ENCODE results near the gene INSRR. TPM values are rescaled to one million over a fixed set of nuclear protein-coding genes. Genes with fewer than 3 reads are reported as not detected.
A peak's percentile ranks its signal among the peaks of the same experiment; 100 is the strongest.

The INSRR gene
- total RNA-seq, 1 donor from 2014 or later, result 1.7 TPM

DNA sequence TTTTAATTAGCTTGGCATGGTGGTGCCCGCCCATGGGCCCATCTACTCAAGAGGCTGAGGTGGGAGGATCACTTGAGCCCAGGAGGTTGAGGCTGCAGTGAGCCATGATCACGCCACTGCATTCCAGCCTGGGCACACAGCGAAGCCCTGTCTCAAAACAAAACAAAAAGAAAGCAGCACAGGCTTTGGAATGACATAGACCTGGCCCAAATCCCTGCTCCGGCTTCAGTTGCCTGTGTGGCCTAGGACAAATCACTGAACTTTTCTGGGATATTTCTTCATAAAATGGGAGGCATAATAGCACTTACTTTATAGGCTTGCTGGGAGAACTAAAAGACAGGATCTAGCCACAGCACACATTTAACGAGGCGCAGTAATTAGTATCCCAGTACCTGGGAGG is 37.0 kb upstream of the INSRR start:
- H3K27me3 Mint-ChIP-seq, result peaks cover 66% of the 10 kb centered on the region
- TF ChIP-seq, protein P1, sequence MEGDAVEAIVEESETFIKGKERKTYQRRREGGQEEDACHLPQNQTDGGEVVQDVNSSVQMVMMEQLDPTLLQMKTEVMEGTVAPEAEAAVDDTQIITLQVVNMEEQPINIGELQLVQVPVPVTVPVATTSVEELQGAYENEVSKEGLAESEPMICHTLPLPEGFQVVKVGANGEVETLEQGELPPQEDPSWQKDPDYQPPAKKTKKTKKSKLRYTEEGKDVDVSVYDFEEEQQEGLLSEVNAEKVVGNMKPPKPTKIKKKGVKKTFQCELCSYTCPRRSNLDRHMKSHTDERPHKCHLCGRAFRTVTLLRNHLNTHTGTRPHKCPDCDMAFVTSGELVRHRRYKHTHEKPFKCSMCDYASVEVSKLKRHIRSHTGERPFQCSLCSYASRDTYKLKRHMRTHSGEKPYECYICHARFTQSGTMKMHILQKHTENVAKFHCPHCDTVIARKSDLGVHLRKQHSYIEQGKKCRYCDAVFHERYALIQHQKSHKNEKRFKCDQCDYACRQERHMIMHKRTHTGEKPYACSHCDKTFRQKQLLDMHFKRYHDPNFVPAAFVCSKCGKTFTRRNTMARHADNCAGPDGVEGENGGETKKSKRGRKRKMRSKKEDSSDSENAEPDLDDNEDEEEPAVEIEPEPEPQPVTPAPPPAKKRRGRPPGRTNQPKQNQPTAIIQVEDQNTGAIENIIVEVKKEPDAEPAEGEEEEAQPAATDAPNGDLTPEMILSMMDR (conservative IDR thresholded peaks at IDR 0.05), result no peak
- H3K4me3 Mint-ChIP-seq, result peak overlapping the region; percentile 68
- no peak for DNase-seq (ENCODE audit: extremely low spot score, unreplicated experiment)
- no peaks in the 10 kb centered on the region for H3K9me3 Mint-ChIP-seq
- no peaks in the 10 kb centered on the region for H3K36me3 Mint-ChIP-seq
- H3K27ac Mint-ChIP-seq, result peak overlapping the region; percentile 60
- peaks cover 31% of the 10 kb centered on the region for H3K4me1 Mint-ChIP-seq (ENCODE audit: unreplicated experiment)

DNA sequence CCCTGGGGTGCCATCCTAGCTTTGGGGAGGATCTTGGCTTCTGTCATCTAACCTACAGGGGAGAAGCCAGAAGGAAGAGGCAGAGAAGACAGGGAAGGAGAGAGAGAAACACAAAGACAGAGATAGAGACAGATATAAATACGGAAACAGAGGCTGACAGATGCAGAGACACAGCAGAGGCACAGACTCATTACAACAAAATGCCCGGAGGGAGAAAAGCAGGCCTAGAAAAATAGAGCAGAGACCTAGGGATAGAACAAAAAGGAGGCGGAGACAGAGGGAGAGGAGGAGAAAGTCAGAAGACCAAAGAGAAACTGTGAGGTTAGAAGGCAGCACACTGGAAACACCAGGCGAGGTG is 36.5 kb upstream of the INSRR start:
- DNase-seq (ENCODE audit: extremely low spot score, unreplicated experiment), result no peak
- Mint-ChIP-seq H3K27ac (peak overlapping the region; percentile 60), H3K9me3 (no peaks in the 10 kb centered on the region), H3K27me3 (peaks cover 69% of the 10 kb centered on the region), H3K4me3 (peak overlapping the region; percentile 68), H3K36me3 (no peaks in the 10 kb centered on the region), H3K4me1 (ENCODE audit: unreplicated experiment) (peaks cover 31% of the 10 kb centered on the region)
- TF ChIP-seq, protein P1 (conservative IDR thresholded peaks at IDR 0.05), result no peak

DNA sequence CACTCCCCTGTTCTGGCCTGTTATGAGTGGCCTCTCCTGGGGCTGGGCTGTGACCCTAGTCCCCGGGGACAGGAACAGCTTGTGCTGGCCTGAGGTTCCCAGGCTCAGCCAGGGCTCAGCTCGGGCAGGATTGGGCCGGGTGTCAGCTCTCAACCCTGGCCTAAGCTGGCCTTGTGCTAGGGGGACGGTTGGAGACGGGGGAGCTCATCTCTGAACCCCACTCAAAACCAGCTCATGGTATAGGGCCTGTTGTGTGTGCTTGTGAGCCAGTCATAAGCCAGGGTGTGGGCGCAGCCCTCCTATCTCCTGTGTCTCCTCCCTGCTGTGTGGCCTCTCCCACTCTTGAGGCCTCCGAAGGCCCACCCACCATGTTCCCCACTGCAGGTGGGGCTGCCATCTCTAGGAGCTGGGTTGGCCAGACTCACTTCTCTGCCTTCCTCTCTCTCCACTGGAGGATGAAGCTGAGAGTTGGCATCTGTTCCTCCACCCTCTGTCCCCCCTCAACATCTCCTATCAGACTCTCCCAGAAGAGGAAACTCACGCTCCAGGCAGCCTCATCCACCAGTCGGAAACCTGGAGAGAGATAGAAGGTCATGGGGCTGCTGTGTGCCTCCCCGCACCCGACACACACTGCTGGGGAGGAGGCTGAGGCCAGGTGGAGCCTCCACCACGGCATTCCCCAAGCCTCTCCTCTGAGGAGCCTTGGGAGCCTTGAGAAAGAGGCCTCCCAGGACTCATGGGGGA is 36.0 kb upstream of the INSRR start:
- H3K4me3 Mint-ChIP-seq, result peak overlapping the region; percentile 68
- H3K27ac Mint-ChIP-seq, result peak overlapping the region; percentile 60
- no peaks in the 10 kb centered on the region for H3K36me3 Mint-ChIP-seq
- TF ChIP-seq, protein P1 (conservative IDR thresholded peaks at IDR 0.05), result no peak
- peaks cover 37% of the 10 kb centered on the region for H3K4me1 Mint-ChIP-seq (ENCODE audit: unreplicated experiment)
- DNase-seq (ENCODE audit: extremely low spot score, unreplicated experiment), result no peak
- peaks cover 74% of the 10 kb centered on the region for H3K27me3 Mint-ChIP-seq
- no peaks in the 10 kb centered on the region for H3K9me3 Mint-ChIP-seq

DNA sequence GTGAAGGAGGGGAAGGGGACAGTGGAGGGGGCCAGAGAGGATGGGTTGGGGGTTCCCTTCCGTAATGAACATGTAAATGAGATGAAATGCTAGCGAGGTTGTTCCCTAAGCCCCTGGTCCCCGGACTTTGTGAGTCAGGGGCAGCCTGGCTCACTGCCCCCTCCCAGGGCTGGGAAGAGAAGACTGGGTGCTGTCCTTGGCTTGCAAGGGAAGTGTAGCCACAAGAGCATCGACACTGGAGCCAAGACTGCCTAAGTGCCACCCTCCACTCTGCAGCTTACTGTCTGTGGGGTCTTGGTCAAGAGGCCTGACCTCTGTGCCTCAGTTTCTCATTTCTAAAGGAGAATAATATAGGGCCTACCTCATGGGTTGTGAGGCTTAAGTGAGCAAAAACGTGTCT is 35.1 kb upstream of the INSRR start:
- H3K27ac Mint-ChIP-seq, result peak overlapping the region; percentile 50
- TF ChIP-seq, protein P1 (conservative IDR thresholded peaks at IDR 0.05), result no peak
- H3K4me1 Mint-ChIP-seq (ENCODE audit: unreplicated experiment), result peaks cover 38% of the 10 kb centered on the region
- DNase-seq (ENCODE audit: extremely low spot score, unreplicated experiment), result no peak
- peak overlapping the region; percentile 71 for H3K4me3 Mint-ChIP-seq
- no peaks in the 10 kb centered on the region for H3K9me3 Mint-ChIP-seq
- H3K36me3 Mint-ChIP-seq, result no peaks in the 10 kb centered on the region
- peaks cover 75% of the 10 kb centered on the region for H3K27me3 Mint-ChIP-seq

DNA sequence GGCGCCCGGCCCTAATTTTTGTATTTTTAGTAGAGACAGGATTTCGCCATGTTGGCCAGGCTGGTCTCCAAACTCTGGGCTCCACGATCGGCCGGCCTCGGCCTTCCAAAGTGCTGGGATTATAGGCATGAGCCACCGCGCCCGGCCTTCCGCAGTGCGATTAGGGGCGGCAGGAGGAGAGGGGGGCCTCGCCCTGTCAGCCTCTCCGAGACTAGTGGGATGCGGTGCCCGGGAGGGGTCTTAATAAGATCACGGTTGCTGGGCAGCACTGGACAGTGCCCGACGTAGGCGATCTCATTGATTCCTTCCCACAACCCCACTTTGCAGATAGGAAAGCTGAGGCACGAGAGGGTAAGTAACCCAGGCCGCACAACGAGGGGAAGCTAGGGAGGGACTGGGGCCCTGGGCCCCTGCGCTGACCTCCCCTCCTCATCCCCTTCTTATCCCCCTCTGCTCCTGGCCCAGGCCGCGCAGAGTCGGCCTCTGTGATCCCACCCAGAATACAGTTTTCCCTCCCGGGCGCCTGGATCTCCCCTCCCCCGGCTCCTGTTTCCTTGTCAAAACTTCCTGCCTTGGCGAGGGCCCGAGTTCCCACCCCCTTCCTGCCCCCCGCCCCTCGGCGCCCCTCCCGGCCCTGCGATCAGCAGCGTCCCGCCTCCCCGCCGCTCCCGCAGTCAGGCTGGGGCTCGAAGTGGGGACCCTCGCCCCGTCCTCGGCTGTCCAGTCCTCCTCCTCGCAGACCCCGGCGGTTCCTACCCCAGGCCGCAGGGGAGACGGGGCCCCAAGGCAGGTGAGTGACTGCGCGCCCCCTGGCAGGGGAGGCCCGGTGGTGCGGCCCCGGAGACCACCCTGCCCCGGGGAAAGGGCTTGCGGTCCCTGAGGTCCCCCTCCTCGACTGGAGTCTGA is 34.4 kb upstream of the INSRR start, which contains the start of gene PEAR1:
Gene PEAR1 (plus strand): TSS at position 671 of the 906 bp plus-strand sequence. CDS start 10,209 bp downstream, outside the sequence.
- Mint-ChIP-seq H3K27me3 (peaks cover 72% of the 10 kb centered on the region), H3K27ac (peak within 1 kb of the TSS; percentile 58), H3K4me1 (ENCODE audit: unreplicated experiment) (peaks cover 35% of the 10 kb centered on the region), H3K36me3 (no peaks in the 10 kb centered on the region), H3K4me3 (peak within 1 kb of the TSS; percentile 82), H3K9me3 (no peaks in the 10 kb centered on the region)
- DNase-seq (ENCODE audit: extremely low spot score, unreplicated experiment), result no peak
- TF ChIP-seq, protein P1 (conservative IDR thresholded peaks at IDR 0.05), result peak; percentile 40

Data from type B pancreatic cell (in vitro differentiated cells).